ENCODE data around the gene HECTD1.

GRCh38 chr14:31232081-31232480 is 24.5 kb upstream of the HECTD1 start:
- TF ChIP-seq CTCF (IDR thresholded peaks at IDR 0.05) (no peak), POLR2A (IDR thresholded peaks at IDR 0.05; ENCODE audit: low read depth) (no peak)
